PFSK-1 (cell line): ENCODE data around the gene SUMO3.

Experiments used
- FOXP2 ChIP-seq: optimal IDR thresholded peaks from 2 replicates; pipeline ENCODE3; 2011; ENCODE audit warnings: borderline replicate concordance, control low read depth, inconsistent platforms; ENCODE audit not compliant: insufficient read depth; ENCODE audit errors: extremely low read length, extremely low read depth
- POLR2AphosphoS5 ChIP-seq: IDR thresholded peaks from 2 replicates; pipeline ENCODE4 v1.6.1; 2012; ENCODE audit warnings: low read depth, mild to moderate bottlenecking, control low read depth, low read length, moderate library complexity
- REST ChIP-seq, 2 experiments: IDR thresholded peaks; 2 replicates each; pipeline versions ENCODE4 v1.6.1 to v1.8.0; 2011 to 2012; ENCODE audit warnings: low read depth in 2 of 2, low read length in 2 of 2, control low read depth in 1 of 2, inconsistent platforms in 1 of 2, mild to moderate bottlenecking in 1 of 2, moderate library complexity in 1 of 2; ENCODE audit not compliant: insufficient read depth in 1 of 2
- SIN3A ChIP-seq: IDR thresholded peaks from 2 replicates; pipeline ENCODE4 v1.6.1; 2012; ENCODE audit warnings: mild to moderate bottlenecking, low read length, moderate library complexity, borderline replicate concordance; ENCODE audit not compliant: insufficient read depth
- TAF1 ChIP-seq: IDR thresholded peaks from 2 replicates; pipeline ENCODE4 v1.6.1; 2012; ENCODE audit warnings: low read length, control low read depth, borderline replicate concordance; ENCODE audit not compliant: insufficient read depth

- no peak for TF ChIP-seq REST (IDR thresholded peaks at IDR 0.05; ENCODE audit: insufficient read depth in 1 of 2, low read depth in 2 of 2, low read length in 2 of 2)
- no peak for TF ChIP-seq POLR2AphosphoS5
- no peak for TF ChIP-seq TAF1
- no peak for TF ChIP-seq SIN3A
- TF ChIP-seq FOXP2, result no peak
Observed at GRCh38 chr21:44828362-44829056, 10.6 kb upstream of the SUMO3 start.
